Measurements from ENCODE around the gene DYNLRB1.

The DYNLRB1 gene

DNA sequence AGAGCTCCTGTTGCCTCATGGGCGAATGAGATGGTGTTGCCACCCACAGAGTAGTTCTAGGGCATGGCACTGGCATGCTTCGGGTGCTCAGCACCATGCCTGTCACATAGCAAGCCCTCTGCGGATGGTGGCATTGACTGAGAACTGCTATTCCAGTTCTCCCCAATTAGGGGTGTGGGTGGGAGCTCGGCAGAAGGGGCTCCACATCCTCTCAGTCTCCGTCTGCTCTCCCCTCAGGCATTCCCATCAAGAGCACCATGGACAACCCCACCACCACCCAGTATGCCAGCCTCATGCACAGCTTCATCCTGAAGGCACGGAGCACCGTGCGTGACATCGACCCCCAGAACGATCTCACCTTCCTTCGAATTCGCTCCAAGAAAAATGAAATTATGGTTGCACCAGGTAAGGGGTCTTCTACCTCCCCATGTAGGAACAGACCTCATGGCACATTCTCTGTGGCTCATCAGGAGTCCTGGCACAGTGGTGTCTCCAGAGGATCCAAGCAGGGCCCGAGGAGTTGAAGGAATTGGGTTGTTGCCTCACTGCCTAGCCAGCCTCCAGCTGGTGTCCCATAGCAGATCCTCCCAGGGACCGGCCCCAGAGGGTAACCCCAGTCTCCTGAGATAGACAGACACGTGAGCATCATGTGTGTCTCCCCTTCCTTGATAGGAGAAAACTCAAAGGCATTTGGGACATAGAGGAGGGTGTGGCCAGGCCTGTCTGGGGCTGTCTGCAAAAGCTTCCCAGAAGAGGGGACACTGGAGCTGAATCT is 18.4 kb downstream of the DYNLRB1 start:
- no peak for DNase-seq (ENCODE audit: low spot score)

DNA sequence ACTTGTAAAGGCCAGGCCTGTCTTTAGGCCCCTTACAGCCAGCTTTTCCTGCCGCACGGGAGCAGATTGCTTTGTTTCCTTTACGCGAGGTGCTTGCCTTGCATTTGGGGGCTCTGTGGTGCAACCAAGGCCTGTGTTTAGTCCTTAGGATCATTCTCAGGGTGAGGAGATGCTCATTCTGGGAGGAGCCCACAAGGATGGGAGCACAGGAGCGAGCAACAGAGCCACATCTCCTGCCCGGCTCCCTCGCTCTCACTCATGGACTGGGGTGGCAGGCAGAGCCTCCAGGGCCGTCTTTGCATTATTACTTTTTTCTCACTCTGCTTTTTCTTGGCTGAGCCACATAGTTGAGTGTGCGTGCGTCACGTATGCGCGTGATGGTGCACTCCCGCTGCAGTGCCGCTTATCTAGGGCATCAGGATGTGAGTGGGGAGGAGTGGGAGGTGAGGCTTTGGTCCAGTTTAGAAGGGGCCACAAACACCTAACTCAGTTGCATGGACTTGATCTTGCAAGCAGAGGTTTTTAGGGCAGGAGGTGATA is 19.1 kb downstream of the DYNLRB1 start:
- no peak for DNase-seq (ENCODE audit: low spot score)

- DNase-seq (ENCODE audit: low spot score): no peak
Observed at GRCh38 chr20:34535857-34536256, 19.6 kb downstream of the DYNLRB1 start.

- no peak for DNase-seq (ENCODE audit: low spot score)
Observed at GRCh38 chr20:34536798-34537394, 20.7 kb downstream of the DYNLRB1 start.

GRCh38 chr20:34537651-34538050 is 21.4 kb downstream of the DYNLRB1 start:
- DNase-seq (ENCODE audit: low spot score): no peak

DNA sequence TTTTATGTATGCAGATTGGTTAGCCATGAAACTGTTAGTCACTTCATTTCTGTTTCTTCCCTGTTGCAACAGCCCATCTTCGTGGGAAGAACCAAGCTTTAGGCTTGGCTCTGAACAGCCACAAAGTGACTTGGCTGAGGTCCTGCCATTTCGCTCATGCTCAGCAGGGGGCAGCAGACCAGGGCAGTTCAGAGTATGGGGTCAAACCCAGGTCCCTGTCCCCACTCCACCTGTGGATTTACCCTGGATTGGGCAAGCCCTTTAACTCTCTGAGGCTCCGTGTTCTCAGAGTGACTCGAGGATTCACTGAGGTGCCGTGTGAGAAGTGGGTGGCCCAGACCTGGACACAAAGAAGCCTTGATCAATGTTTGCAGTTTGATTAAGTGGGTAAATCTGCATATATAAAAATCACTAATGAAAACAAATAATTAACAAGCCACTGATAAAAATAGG is 22.5 kb downstream of the DYNLRB1 start:
- peak; percentile 52 for DNase-seq (ENCODE audit: low spot score)

DNA sequence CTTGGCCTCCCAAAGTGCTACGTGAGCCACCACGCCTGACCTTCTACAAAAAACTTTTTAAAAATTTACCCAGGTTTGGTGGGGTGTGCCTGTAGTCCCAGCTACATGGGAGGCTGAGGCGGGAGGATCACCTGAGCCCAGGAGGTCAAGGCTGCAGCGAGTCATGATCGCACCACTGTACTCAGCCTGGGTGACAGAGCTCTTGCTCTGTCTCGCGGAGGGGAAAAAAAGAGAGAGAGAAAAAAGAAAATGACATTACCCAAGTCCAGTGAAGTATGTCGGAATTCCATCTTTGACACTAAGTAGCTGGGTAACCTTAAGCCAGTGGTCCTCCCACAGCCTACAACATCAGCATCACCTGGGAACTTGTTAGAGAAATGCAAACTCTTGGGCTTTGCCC is 23.5 kb downstream of the DYNLRB1 start:
- DNase-seq (ENCODE audit: low spot score): no peak

DNA sequence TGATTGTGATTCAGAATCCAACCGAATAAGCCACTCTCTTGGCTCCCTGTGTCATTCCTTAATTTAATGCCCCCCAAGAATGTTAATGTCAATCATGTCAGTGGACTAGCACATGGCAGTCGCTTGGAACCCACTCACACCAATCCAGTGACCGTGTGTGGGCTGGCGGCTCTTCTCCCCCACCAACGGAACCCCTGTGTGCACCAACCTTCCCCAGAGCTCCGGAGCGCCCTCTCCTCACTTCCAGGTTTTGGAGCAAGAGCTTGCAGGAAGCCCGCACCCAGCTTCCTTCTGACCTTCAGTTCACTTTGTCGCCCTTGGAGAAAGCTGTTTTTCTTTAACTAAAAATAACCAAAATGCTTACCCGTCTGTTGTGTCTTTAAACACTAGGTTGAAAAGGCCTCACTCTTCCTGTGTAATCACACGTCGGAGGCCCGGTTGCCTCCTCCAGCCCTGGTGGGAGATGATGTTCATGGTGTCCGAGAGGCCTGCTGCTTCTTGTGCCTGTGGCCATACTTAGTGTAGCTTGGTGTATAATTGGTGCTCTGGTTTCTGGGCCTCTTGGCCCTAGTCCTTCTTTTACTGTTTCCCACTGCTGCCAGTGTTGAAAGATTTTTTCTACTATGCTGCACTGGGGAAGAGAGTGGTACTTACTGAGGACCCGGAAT is 24.5 kb downstream of the DYNLRB1 start:
- DNase-seq (ENCODE audit: low spot score): no peak

DNA sequence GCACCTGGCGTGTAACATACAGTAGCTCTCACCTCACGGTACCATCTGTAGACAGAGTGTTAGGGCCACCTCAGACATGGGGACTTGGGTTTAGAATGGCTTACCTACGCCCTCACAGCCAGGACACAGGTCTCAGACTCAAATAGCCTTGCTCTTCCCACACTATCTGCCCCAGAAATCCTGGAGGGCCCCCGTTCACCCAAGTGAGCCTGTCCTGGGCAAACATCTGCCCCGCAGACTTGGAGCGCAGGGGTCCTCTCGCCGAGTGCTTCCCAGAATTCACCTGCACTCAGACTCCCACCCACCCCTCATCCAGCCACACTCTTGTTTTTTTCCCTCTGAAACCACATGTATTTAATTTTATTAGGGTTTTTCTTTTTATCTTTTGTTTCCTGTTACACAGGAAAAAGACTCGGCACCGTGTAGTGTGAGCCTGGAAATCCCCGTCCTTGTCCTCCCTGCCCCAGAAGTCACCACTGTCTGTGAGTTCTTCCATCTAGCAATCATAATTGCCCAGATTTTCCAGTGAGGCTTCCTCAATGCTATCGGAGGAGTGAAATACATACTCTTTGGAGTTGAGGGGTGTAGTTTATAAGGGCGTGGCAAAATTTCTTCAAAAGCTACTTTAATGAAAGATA is 25.2 kb downstream of the DYNLRB1 start:
- no peak for DNase-seq (ENCODE audit: low spot score)

- DNase-seq (ENCODE audit: low spot score): no peak
Observed at GRCh38 chr20:34541917-34542316, 25.7 kb downstream of the DYNLRB1 start.

- no peak for DNase-seq (ENCODE audit: low spot score)
Observed at GRCh38 chr20:34542439-34542838, 26.2 kb downstream of the DYNLRB1 start.

DNA sequence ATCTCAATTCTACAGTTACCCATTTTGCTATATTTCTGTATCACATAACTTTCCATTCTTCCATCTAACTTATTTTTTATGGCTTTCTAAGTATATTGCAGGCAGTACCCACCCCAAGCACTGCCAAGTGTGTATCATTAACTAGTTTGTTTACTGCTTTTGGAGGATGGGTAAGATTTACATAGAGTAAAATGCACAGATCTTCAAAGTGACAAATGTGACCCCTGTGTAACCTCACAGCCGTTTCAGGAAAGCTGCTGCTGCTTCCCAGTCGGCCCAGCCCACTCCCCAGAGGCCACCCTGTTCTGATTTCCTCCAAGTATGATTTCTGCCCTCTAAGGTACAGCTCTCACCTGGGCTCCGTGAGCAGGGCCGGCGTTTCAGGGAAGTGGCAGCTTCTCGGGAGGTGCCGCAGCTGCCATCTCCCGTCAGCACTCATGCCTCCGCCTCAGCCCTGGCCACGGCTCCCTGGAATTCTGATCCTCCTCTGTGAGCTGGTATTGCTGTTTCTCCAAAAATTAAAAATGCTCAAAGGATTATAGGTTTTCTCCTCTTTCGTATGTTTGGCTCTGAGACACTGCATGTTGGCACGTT is 27.3 kb downstream of the DYNLRB1 start:
- no peak for DNase-seq (ENCODE audit: low spot score)

GRCh38 chr20:34544109-34544796 is 28.0 kb downstream of the DYNLRB1 start:
- no peak for DNase-seq (ENCODE audit: low spot score)

- no peak for DNase-seq (ENCODE audit: low spot score)
Observed at GRCh38 chr20:34546751-34547181, 30.5 kb downstream of the DYNLRB1 start.

- no peak for DNase-seq (ENCODE audit: low spot score)
Observed at GRCh38 chr20:34547844-34548613, 31.8 kb downstream of the DYNLRB1 start.

- DNase-seq (ENCODE audit: low spot score): peak; percentile 61
Observed at GRCh38 chr20:34549291-34549928, 33.2 kb downstream of the DYNLRB1 start.

GRCh38 chr20:34549929-34550305 is 33.7 kb downstream of the DYNLRB1 start:
- no peak for DNase-seq (ENCODE audit: low spot score)

GRCh38 chr20:34552569-34552968 is 36.3 kb downstream of the DYNLRB1 start:
- no peak for DNase-seq (ENCODE audit: low spot score)

DNA sequence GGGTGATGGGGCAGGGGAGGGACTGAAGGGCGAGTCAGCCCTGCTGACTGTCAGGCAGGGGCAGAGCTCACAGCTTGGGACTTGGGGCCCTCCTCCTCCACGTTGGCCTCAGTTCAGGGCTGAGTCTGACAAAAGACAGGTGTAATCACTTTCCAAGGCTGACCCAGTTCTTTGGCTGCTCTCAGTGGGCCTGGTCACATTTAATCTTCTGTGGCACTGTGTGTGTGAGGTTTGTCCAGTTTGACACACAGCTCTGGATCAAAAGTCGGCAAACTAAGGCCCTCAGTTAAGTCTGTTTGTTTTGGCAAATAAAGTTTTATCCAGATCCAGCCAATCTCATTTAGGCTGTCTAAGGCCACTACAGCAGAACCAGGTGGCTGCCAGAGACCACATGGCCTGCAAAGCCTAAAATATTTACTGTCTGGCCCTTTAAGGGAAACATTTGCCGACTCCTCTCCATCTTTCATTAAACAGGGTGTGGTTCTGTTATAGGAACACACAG is 37.2 kb downstream of the DYNLRB1 start:
- DNase-seq (ENCODE audit: low spot score): peak; percentile 50

- no peak for DNase-seq (ENCODE audit: low spot score)
Observed at GRCh38 chr20:34557936-34558319, 41.7 kb downstream of the DYNLRB1 start.

Measured in SW480 (cell line).